GM18861 (cell line): ENCODE data around the gene MEN1.

Source experiments
- ATAC-seq: cut with Tn5 transposase; IDR thresholded peaks from one replicate; pipeline ENCODE4 v1.9.1; 2021; ENCODE audit not compliant: unreplicated experiment

Gene MEN1

GRCh38 chr11:64803158-64803845 is 7.0 kb downstream of the MEN1 start, which contains the start of gene MAP4K2:
MAP4K2 (minus strand) TSS chr11:64803214; CDS start chr11:64803149, 65 bp downstream.
- no peak for ATAC-seq

GRCh38 chr11:64802370-64803157 is 7.8 kb downstream of the MEN1 start:
- no peak for ATAC-seq

GRCh38 chr11:64801561-64802369 is 8.6 kb downstream of the MEN1 start:
- ATAC-seq = no peak

- no peak for ATAC-seq
Measured at GRCh38 chr11:64801158-64801464, 9.2 kb downstream of the MEN1 start.

- ATAC-seq = no peak
Measured at GRCh38 chr11:64800303-64801157, 9.8 kb downstream of the MEN1 start.

- peak; percentile 37 for ATAC-seq
Measured at GRCh38 chr11:64799623-64800302, 10.6 kb downstream of the MEN1 start.

- no peak for ATAC-seq
Measured at GRCh38 chr11:64799256-64799622, 11.1 kb downstream of the MEN1 start.

GRCh38 chr11:64796757-64797541 is 13.4 kb downstream of the MEN1 start:
- ATAC-seq = no peak

- ATAC-seq = no peak
Measured at GRCh38 chr11:64796047-64796756, 14.1 kb downstream of the MEN1 start.

GRCh38 chr11:64794526-64794925 is 15.8 kb downstream of the MEN1 start:
- ATAC-seq = no peak

- no peak for ATAC-seq
Measured at GRCh38 chr11:64793271-64794160, 16.8 kb downstream of the MEN1 start.

GRCh38 chr11:64792482-64792881 is 17.9 kb downstream of the MEN1 start:
- ATAC-seq = no peak

- ATAC-seq = no peak
Measured at GRCh38 chr11:64791781-64792291, 18.5 kb downstream of the MEN1 start.

GRCh38 chr11:64790205-64791095 is 19.9 kb downstream of the MEN1 start:
- no peak for ATAC-seq

- ATAC-seq = no peak
Measured at GRCh38 chr11:64789331-64790204, 20.8 kb downstream of the MEN1 start.
